CD4-positive, alpha-beta T cell treated with Interleukin-15 for 1 hour (primary cell): ENCODE data around the gene ZNF488.
"Not testable (repeated sequence)": the region's sequence is repeated elsewhere in the genome, so short reads cannot be mapped to it uniquely, and the experiment has no call there.

ENCODE experiments used
- DNase-seq: peaks from one replicate; pipeline ENCODE4 v3.0.0-alpha.2; 2020

The ZNF488 gene

GRCh38 chr10:47409866-47410256 lies 25.8 kb upstream of the ZNF488 start:
- no peak for DNase-seq

- no peak for DNase-seq
Measured at GRCh38 chr10:47409171-47409865, 25.2 kb upstream of the ZNF488 start.

GRCh38 chr10:47408606-47409005 lies 24.5 kb upstream of the ZNF488 start:
- DNase-seq: no peak

- no peak for DNase-seq
Measured at GRCh38 chr10:47406870-47407691, 23.0 kb upstream of the ZNF488 start.

- DNase-seq: no peak
Measured at GRCh38 chr10:47406548-47406869, 22.4 kb upstream of the ZNF488 start.

- DNase-seq: no peak
Measured at GRCh38 chr10:47405857-47406547, 21.9 kb upstream of the ZNF488 start.

- DNase-seq: no peak
Measured at GRCh38 chr10:47404937-47405336, 20.8 kb upstream of the ZNF488 start.

- no peak for DNase-seq
Measured at GRCh38 chr10:47404446-47404845, 20.4 kb upstream of the ZNF488 start.

GRCh38 chr10:47403446-47404318 lies 19.6 kb upstream of the ZNF488 start:
- DNase-seq: no peak

GRCh38 chr10:47402641-47403301 lies 18.7 kb upstream of the ZNF488 start:
- DNase-seq: no peak

GRCh38 chr10:47401874-47402640 lies 18.0 kb upstream of the ZNF488 start:
- DNase-seq: no peak

- DNase-seq: no peak
Measured at GRCh38 chr10:47401210-47401609, 17.1 kb upstream of the ZNF488 start.

GRCh38 chr10:47400786-47401185 lies 16.7 kb upstream of the ZNF488 start:
- DNase-seq: no peak

- no peak for DNase-seq
Measured at GRCh38 chr10:47400251-47400650, 16.2 kb upstream of the ZNF488 start.

- DNase-seq: no peak
Measured at GRCh38 chr10:47397256-47397655, 13.2 kb upstream of the ZNF488 start.

GRCh38 chr10:47396311-47396717 lies 12.2 kb upstream of the ZNF488 start:
- no peak for DNase-seq

- DNase-seq: no peak
Measured at GRCh38 chr10:47389619-47390018, 5.5 kb upstream of the ZNF488 start.

- no peak for DNase-seq
Measured at GRCh38 chr10:47388879-47389278, 4.8 kb upstream of the ZNF488 start.

GRCh38 chr10:47386104-47386503 lies 2.0 kb upstream of the ZNF488 start:
- DNase-seq: not testable (repeated sequence)

GRCh38 chr10:47383261-47384147 lies 589 bp downstream of the ZNF488 start:
- DNase-seq: no peak
